Dendritic cell treated with granulocyte-macrophage colony-stimulating factor and Interleukin-4, amounts not matched to agents 40 ng/mL and 50 ng/mL, for 4 days (primary cell): Measurements from ENCODE around the gene TEX22.

Experiments used
- H3K27ac Mint-ChIP-seq: one replicate; pipeline ENCODE4 v1.8.0; 2022; ENCODE audit warnings: mild to moderate bottlenecking, mixed read lengths
- H3K27me3 Mint-ChIP-seq: one replicate; pipeline ENCODE4 v1.8.0; 2022; ENCODE audit warnings: mild to moderate bottlenecking, mixed read lengths
- H3K36me3 Mint-ChIP-seq: one replicate; pipeline ENCODE4 v1.8.0; 2022; ENCODE audit warnings: low read depth, mixed read lengths
- H3K4me1 Mint-ChIP-seq: one replicate; pipeline ENCODE4 v1.8.0; 2022; ENCODE audit warnings: low read depth, mixed read lengths
- H3K4me3 Mint-ChIP-seq: one replicate; pipeline ENCODE4 v1.8.0; 2022; ENCODE audit warnings: mild to moderate bottlenecking, moderate library complexity, mixed read lengths
- H3K9me3 Mint-ChIP-seq: one replicate; pipeline ENCODE4 v1.8.0; 2022; ENCODE audit warnings: mixed read lengths
- intact Hi-C: fragments of 100-400 bp; cut with micrococcal nuclease; formaldehyde crosslinking; loops from one replicate; pipeline ENCODE4 v1.15.0; 2022

TEX22 gene

DNA sequence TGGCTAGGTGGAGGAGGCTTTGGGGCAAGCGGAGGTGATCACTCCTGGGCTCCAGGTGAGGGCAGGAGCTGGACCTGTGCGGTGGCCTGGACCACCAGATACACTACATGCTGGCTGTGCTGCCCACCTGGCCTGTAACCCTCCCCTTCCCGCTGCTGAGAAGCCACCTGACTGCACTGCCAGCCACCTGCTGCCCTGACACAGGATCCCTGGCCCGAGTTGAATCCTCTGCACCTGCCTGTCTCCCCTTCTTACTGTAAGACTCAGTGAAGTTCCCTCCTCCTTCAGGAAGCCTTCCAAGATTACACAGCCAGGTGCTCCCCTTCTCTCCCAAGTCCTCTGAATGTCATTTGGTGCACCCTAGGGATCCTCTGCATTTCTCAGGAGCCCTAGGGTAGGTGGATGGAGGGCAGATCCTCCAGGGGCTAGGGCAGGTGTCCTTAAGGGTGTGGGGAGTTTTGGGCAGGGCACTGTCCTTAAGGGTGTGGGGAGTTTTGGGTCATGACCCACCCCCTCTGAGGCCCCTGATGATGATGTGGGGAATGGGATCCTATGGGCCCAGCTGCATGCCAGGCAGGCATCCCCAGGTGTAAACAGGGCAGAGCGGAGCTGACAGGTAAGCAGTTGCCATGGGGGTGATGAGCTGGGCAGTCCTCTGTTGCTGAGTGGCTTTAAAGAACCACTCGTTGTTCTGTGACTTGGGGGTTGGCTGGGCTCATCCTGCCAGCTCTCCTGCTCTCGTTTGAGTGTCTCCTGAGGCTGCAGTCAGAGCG lies 14.6 kb downstream of the TEX22 start:
- no peak overlapping the region for H3K4me3 Mint-ChIP-seq
- H3K27ac Mint-ChIP-seq, result no peak overlapping the region
- intact Hi-C loops, result no loop called here
- H3K4me1 Mint-ChIP-seq, result peaks cover 44% of the 10 kb centered on the region
- H3K9me3 Mint-ChIP-seq, result no peaks in the 10 kb centered on the region
- H3K36me3 Mint-ChIP-seq, result no peaks in the 10 kb centered on the region
- peaks cover 53% of the 10 kb centered on the region for H3K27me3 Mint-ChIP-seq

DNA sequence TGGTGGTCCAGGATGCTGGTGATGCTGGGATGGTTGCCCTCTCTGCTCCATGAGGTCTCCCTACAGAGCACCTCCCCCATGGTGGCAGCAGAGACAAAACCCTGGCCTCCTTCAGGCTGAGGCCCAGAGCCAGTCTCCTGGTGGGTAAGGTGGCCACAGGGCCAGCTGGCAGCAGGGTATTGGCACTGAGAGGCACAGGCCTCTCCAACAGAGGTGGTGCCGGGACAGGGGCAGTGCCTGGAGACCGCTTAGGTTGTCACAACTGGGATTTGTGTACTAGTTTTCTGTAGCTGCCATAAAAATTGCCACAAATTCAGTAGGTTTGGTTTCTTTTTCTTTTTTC lies 15.2 kb downstream of the TEX22 start:
- intact Hi-C loops, result no loop called here

GRCh38 chr14:105414456-105415371 lies 16.4 kb downstream of the TEX22 start:
- Mint-ChIP-seq H3K27ac (peak overlapping the region; percentile 63), H3K27me3 (peaks cover 64% of the 10 kb centered on the region), H3K4me1 (peaks cover 38% of the 10 kb centered on the region), H3K9me3 (no peaks in the 10 kb centered on the region), H3K4me3 (peak overlapping the region; percentile 63), H3K36me3 (no peaks in the 10 kb centered on the region)
- intact Hi-C loops, result loop anchor here (2.0 kb wide), 2 partner anchors 20 to 76 kb away; partner anchors contain the start of gene TEDC1

More for the DNA sequence above, 15.2 kb downstream of the TEX22 start:
- Mint-ChIP-seq H3K36me3 (no peaks in the 10 kb centered on the region), H3K9me3 (no peaks in the 10 kb centered on the region), H3K4me3 (no peak overlapping the region), H3K4me1 (peaks cover 41% of the 10 kb centered on the region), H3K27me3 (peaks cover 58% of the 10 kb centered on the region), H3K27ac (no peak overlapping the region)

DNA sequence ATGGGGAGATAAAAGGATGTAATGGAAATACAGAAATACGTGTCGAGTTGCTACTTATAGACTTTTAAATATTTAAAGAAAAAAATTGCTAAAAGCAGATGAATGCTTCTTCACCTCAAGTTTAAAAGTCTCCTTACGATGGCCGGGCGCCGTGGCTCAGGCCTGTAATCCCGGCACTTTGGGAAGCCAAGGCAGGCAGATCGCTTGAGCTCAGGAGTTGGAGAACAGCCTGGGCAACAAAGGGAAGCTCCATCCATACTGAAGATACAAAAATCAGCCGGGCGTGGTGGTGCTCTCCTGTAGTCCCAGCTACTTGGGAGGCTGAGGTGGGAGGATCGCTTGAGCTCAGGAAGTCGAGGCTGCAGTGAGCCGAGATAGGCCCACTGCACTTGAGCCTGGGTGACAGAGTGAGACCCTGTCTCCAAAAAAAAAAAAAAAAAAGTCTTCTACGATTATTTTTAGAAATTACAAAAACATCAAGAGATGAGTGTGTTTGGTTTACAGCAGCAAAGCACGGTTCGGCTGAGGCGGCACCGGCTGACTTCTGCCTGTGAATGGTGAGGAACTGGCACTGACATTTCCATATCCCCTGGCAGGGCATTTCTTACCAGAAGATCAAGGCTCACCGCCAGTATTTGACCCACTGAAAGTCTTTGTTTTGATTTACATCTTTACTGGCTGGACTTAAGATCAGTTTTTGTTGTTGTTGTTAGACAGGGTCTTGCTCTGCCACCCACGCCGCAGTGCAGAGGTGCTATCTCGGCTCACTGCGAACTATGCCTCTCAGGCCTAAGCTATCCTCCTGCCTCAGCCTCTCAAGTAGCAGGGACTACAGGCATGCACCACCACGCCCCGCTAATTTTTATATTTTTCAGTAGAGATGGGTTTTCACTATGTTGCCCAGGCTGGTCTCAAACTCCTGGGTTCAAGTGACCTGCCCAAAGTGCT lies 17.4 kb downstream of the TEX22 start:
- Mint-ChIP-seq H3K4me1 (peaks cover 30% of the 10 kb centered on the region), H3K27ac (no peak overlapping the region), H3K4me3 (no peak overlapping the region), H3K36me3 (peaks cover 3% of the 10 kb centered on the region), H3K27me3 (peaks cover 58% of the 10 kb centered on the region), H3K9me3 (no peaks in the 10 kb centered on the region)
- intact Hi-C loops, result loop anchor here (2.0 kb wide), 2 partner anchors 21 to 75 kb away; partner anchors contain the start of gene TEDC1

DNA sequence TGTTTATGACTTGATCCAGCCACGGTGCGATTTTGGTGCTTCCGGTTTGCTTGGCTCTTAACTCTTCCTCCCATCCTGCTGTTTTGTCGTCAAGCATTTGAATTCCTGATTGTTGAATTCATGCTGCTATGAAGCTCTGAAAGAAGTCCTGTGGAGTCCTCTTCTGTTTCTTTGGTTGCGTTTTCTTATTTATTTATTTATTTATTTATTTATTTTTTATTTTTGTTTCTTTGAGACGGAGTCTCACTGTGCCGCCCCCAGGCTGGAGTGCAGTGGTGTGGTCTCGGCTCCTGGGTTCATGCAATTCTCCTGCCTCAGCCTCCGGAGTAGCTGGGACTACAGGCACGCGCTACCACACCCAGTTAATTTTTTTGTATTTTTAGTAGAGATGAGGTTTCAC lies 18.3 kb downstream of the TEX22 start:
- intact Hi-C loops, result no loop called here
- no peaks in the 10 kb centered on the region for H3K9me3 Mint-ChIP-seq
- H3K4me1 Mint-ChIP-seq, result peaks cover 32% of the 10 kb centered on the region

DNA sequence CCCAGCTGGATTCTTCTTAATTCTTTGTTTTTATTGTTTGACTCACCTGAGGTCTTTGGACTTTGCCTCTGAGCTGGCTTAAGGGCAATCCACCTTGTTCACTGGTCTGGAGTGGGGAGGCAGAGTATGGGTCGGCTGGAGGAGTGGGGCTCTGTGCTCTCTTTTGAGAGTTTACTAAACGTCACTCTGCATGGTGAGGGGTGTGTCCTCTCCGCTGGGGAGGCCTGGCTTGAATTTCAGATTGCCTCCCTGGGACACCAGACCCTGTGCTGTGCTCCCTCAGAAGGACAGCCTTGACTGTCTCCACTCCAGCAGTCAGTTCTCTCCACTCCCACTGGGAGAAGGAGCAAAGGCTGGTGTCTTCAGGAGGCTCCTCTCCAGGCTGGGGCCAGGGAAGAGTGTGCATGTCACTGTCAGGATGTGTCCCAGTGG lies 19.4 kb downstream of the TEX22 start:
- no peak overlapping the region for H3K27ac Mint-ChIP-seq
- H3K4me3 Mint-ChIP-seq, result no peak overlapping the region
- H3K9me3 Mint-ChIP-seq, result no peaks in the 10 kb centered on the region
- H3K4me1 Mint-ChIP-seq, result peaks cover 38% of the 10 kb centered on the region
- peaks cover 43% of the 10 kb centered on the region for H3K27me3 Mint-ChIP-seq
- H3K36me3 Mint-ChIP-seq, result peaks cover 17% of the 10 kb centered on the region
- intact Hi-C loops, result no loop called here

More for the DNA sequence above, 18.3 kb downstream of the TEX22 start:
- H3K36me3 Mint-ChIP-seq, result peaks cover 10% of the 10 kb centered on the region
- H3K27me3 Mint-ChIP-seq, result peaks cover 52% of the 10 kb centered on the region
- H3K27ac Mint-ChIP-seq, result no peak overlapping the region
- H3K4me3 Mint-ChIP-seq, result no peak overlapping the region

DNA sequence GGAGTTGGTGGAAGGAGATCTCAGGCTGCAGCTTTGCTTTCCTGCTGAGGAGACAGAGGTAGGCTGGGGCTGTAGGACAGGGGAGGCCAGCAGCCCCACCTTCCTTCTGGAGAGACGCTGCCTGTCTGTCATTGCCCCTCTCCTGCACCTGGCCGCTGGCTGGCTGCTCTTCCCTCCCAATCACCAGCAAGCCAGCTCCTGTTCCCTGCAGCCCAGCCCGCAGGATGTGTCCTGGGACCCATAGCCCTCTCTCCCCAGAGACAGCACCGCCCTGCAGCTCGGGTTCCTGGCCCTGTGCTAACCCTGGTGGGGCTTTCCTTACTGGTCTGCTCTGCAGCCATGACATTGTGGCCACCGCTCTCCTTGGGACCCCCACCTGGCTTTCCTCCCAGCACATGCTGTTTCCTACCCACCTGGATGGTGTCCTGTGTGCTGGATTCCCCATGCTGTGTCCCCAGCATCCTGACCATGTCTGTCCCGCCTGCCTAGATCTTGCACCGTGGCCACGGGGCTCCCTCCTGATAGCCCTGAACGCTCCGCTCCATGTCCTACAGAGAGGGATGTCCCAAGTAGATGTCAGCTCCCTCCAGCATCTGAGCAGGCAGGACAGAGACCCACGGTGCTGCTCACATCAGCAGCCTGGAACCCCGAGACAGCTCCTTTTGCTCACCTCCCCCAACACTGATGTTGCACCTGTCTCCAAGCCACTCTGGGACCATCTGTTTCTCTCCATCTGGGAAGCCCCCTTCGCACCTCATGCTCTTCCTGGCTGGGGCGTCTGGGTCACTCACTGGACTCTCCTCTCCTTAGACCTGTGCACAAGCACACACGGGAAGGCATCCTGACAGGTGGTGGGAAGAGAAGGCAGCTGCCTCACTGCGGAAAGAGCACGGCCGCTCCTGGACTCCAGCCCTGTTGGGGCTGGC lies 20.2 kb downstream of the TEX22 start:
- peak overlapping the region; percentile 61 for H3K27ac Mint-ChIP-seq

DNA sequence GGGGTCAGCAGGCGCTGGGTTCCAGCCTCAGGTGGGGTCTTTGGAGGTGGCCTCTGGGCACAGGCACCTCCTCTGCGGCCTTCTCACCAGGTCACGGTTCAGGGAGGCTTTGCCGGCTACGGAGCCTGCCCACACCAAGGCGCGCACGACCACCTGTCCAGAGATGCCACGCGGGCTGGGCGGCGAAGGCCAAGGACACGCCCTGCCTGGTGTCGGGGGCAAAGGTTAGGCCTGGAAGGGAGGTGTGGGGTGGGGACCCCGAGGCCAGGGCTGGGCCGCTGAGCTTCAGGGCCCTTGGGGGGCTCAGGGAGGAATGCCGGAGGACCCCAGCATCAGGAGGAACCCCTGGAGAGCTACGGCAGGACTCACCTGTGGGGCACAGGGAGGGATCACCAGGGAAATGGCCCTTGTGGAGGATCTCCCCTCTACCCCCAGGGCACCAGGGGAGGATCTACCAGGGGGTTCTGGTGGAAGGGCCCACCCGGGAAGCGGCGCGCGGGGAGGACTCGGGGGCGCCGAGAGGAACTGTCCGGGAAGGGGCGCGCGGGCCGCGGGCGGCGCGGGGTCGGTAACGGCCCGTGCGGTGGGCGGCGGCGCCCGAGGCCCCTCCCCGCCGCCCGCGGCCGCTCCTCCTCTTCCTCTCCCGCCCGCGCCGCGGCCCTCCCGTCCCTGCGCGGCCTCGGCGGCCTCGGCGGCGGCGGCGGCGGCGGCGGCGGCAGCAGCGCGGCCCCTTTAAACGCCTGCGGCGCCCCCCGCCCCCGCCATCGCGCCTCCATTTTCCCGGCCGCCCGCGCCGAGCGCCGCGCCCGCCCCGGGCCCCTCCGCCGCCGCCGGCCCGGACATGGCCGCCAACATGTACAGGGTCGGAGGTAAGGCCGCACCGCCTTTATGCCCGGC lies 21.1 kb downstream of the TEX22 start, which contains the start of gene MTA1:
Gene MTA1 (plus strand): TSS at position 633 of the 897 bp plus-strand sequence. CDS start 209 bp downstream, at position 842.
- H3K27ac Mint-ChIP-seq, result peak within 1 kb of the TSS; percentile 82
- peaks cover 39% of the 10 kb centered on the region for H3K4me1 Mint-ChIP-seq

More for the DNA sequence above, 20.2 kb downstream of the TEX22 start:
- Mint-ChIP-seq H3K27me3 (peaks cover 35% of the 10 kb centered on the region), H3K4me1 (peaks cover 41% of the 10 kb centered on the region), H3K9me3 (no peaks in the 10 kb centered on the region), H3K36me3 (peaks cover 19% of the 10 kb centered on the region), H3K4me3 (peak overlapping the region; percentile 74)
- intact Hi-C loops, result no loop called here

DNA sequence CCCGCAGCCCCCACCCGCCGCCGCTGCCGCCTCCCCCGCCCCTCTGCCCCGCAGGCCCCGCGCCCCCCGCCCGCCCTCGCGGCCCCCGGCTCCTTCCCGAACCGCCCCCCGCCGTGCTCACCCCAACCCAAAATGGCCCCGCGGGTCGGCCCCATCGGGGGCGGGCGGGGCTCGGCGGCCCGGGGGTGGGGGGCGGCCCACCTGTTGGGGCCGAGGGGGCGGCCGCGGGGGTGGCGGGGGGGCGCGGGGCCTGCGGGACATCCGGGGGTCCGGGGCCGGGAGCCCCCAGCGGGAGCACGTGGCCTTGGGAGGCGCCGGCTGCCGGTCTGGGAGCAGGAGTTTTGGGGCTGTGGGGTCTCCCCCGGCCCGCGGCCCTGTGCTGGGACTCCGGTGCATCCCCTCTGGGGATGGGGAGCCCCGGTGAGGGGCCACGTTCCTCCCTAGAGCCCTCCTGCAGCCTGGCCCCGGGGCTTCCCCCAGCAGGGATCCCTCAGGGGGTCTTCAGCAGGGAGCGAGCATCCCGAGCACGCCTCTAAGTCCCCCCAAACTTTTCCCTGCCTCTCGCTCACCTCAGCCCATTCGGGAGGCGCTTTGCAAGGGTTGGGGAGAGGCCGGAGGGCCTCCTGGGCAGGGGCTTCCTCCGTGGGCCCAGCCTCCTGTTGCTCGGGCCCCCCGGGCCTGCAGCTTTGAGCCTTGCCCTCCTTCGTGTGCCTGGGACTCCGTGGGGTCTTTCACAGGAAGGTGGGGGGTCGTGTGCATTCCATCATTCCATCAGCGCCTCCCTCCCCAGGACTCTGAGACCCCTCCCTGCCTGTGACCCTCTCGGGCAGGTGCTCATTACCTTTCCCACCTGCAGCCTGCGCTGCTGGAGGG lies 22.0 kb downstream of the TEX22 start:
- Mint-ChIP-seq H3K9me3 (no peaks in the 10 kb centered on the region), H3K4me3 (peak overlapping the region; percentile 93), H3K27me3 (peaks cover 22% of the 10 kb centered on the region), H3K4me1 (peaks cover 36% of the 10 kb centered on the region), H3K27ac (peak overlapping the region; percentile 82), H3K36me3 (peaks cover 37% of the 10 kb centered on the region)
- intact Hi-C loops, result no loop called here

More for the DNA sequence above, 21.1 kb downstream of the TEX22 start, which contains the start of gene MTA1:
- Mint-ChIP-seq H3K27me3 (peaks cover 25% of the 10 kb centered on the region), H3K9me3 (no peaks in the 10 kb centered on the region), H3K4me3 (peak within 1 kb of the TSS; percentile 93), H3K36me3 (peaks cover 28% of the 10 kb centered on the region)
- intact Hi-C loops, result no loop called here

DNA sequence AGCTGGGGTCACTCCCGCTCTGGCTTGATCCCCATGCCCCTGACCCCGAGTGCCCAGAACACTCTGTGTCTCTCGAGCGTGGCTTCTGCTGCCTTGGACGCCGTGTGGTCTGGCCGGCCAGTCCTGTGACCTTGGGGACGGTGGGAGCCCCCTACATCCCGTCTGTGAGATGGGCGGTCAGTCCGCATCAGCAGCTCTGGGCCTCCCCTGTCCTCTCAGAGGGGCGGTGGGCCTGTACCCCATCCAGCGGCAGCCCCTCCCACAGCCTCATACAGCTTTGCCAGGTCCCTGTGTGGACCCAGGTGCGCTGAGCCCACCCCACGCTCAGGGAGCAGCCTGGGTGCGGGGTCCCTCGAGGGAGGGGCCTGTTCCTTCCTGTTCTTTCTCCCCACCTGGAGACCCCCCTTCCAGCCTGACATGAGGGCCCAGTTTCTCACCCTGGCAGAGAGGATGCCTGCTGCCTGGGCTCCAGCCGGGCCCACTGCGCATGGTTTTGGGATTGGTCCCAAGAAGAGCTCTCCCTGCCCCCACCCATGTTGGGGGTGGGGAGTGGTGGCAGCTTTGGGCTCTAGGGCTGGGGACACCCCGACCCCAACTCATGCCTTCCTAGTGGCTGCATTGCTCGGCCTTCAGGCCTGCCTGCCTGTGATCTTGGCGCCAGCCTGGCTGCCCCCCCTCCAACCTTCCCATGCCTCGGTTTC lies 22.8 kb downstream of the TEX22 start:
- Mint-ChIP-seq H3K4me3 (peak overlapping the region; percentile 93), H3K4me1 (peaks cover 36% of the 10 kb centered on the region)
- intact Hi-C loops, result no loop called here

More for the DNA sequence above, 22.8 kb downstream of the TEX22 start:
- Mint-ChIP-seq H3K27ac (peak overlapping the region; percentile 82), H3K27me3 (peaks cover 20% of the 10 kb centered on the region), H3K9me3 (no peaks in the 10 kb centered on the region), H3K36me3 (peaks cover 45% of the 10 kb centered on the region)
